ENCODE results near the gene BCAR3.

The BCAR3 gene

GRCh38 chr1:93605812-93606512, 75.7 kb downstream of the BCAR3 start:
- CTCF ChIA-PET = interaction anchor here (0.6 to 1.1 kb wide), 2 partner anchors 9 to 53 kb away, joined by 3 read pairs; no protein-coding TSS in a partner anchor
- Histone ChIP-seq H3K4me3 (ENCODE audit: low read depth, low read length) (no peak overlapping the region), H3K4me1 (ENCODE audit: control insufficient read depth, insufficient read depth, low read length) (peaks cover 7% of the 10 kb centered on the region; the same call in 1 of the 2 replicates), H3K27ac (ENCODE audit: extremely low read depth, low read depth, low read length) (no peak overlapping the region), H3K9me3 (ENCODE audit: control insufficient read depth, insufficient read depth, low read depth, low read length) (no peaks in the 10 kb centered on the region), H3K36me3 (ENCODE audit: control insufficient read depth in 2 of 2, insufficient read depth in 1 of 2, low read length in 2 of 2) (no peaks in the 10 kb centered on the region)
- no peak for TF ChIP-seq SP2 (tag by site-specific recombination; IDR thresholded peaks at IDR 0.05)
- TF ChIP-seq ZNF530 (tag by site-specific recombination; IDR thresholded peaks at IDR 0.05; ENCODE audit: low read depth) = no peak
- TF ChIP-seq GLIS1 (tag by site-specific recombination; IDR thresholded peaks at IDR 0.05) = no peak
- no peak for TF ChIP-seq ZNF704 (tag by site-specific recombination; IDR thresholded peaks at IDR 0.05)
- no peak for TF ChIP-seq ZNF174 (tag by site-specific recombination; IDR thresholded peaks at IDR 0.05)
- no peak for TF ChIP-seq ZNF394 (tag by site-specific recombination; IDR thresholded peaks at IDR 0.05; ENCODE audit: borderline replicate concordance)
- TF ChIP-seq ZNF585B (tag by site-specific recombination; IDR thresholded peaks at IDR 0.05) = no peak
- TF ChIP-seq ZNF214 (tag by site-specific recombination; IDR thresholded peaks at IDR 0.05; ENCODE audit: borderline replicate concordance) = no peak
- no peak for TF ChIP-seq ZNF624 (tag by site-specific recombination; IDR thresholded peaks at IDR 0.05)
- no peak for TF ChIP-seq ZNF211 (tag by site-specific recombination; IDR thresholded peaks at IDR 0.05; ENCODE audit: low read depth)
- no peak for TF ChIP-seq ZNF596 (tag by site-specific recombination; IDR thresholded peaks at IDR 0.05)
- no peak for TF ChIP-seq BCL11A (tag by site-specific recombination; IDR thresholded peaks at IDR 0.05; ENCODE audit: low read depth)
- TF ChIP-seq ZNF747 (tag by site-specific recombination; IDR thresholded peaks at IDR 0.05) = no peak
- TF ChIP-seq ZSCAN30 (tag by site-specific recombination; IDR thresholded peaks at IDR 0.05) = 0 out of 2 replicates have a peak, but pooled peaks have one; percentile 25
- TF ChIP-seq ZNF266 (tag by site-specific recombination; IDR thresholded peaks at IDR 0.05; ENCODE audit: low read depth) = no peak
- TF ChIP-seq ZNF16 (tag by site-specific recombination; IDR thresholded peaks at IDR 0.05; ENCODE audit: low read depth) = no peak
- peak; percentile 80 for TF ChIP-seq ZNF664 (tag by site-specific recombination; IDR thresholded peaks at IDR 0.05)
- no peak for TF ChIP-seq ZNF791 (tag by site-specific recombination; IDR thresholded peaks at IDR 0.05)
- TF ChIP-seq ZNF341 (tag by site-specific recombination; IDR thresholded peaks at IDR 0.05; ENCODE audit: low read depth) = no peak
- TF ChIP-seq ZNF366 (tag by site-specific recombination; conservative IDR thresholded peaks at IDR 0.05) = peak; percentile 40; the same call in 1 of the 2 replicates
- TF ChIP-seq ZNF510 (tag by site-specific recombination; IDR thresholded peaks at IDR 0.05; ENCODE audit: insufficient replicate concordance) = no peak
- no peak for TF ChIP-seq ZBTB17 (tag by site-specific recombination; IDR thresholded peaks at IDR 0.05)
- no peak for TF ChIP-seq ZNF335 (tag by site-specific recombination; conservative IDR thresholded peaks at IDR 0.05)
- TF ChIP-seq ZNF140 (tag by site-specific recombination; IDR thresholded peaks at IDR 0.05) = no peak
- no peak for TF ChIP-seq KLF9 (tag by site-specific recombination; IDR thresholded peaks at IDR 0.05; ENCODE audit: low read depth)
- TF ChIP-seq REST (tag by site-specific recombination; IDR thresholded peaks at IDR 0.05) = no peak
- TF ChIP-seq SP7 (tag by site-specific recombination; IDR thresholded peaks at IDR 0.05) = 0 out of 2 replicates have a peak, but pooled peaks have one; percentile 9
- no peak for TF ChIP-seq ZNF274 (IDR thresholded peaks at IDR 0.05; ENCODE audit: low read length)
- TF ChIP-seq ZNF274 (tag by site-specific recombination; IDR thresholded peaks at IDR 0.05; ENCODE audit: borderline replicate concordance) = no peak
- 0 out of 2 replicates have a peak, but pooled peaks have one; percentile 15 for TF ChIP-seq SP3 (tag by site-specific recombination; IDR thresholded peaks at IDR 0.05)
- TF ChIP-seq ZNF292 (tag by site-specific recombination; IDR thresholded peaks at IDR 0.05; ENCODE audit: borderline replicate concordance, low read depth) = no peak
- POLR2A ChIA-PET = no interaction called here
